Measurements from ENCODE around the gene CFLAR.

DNA sequence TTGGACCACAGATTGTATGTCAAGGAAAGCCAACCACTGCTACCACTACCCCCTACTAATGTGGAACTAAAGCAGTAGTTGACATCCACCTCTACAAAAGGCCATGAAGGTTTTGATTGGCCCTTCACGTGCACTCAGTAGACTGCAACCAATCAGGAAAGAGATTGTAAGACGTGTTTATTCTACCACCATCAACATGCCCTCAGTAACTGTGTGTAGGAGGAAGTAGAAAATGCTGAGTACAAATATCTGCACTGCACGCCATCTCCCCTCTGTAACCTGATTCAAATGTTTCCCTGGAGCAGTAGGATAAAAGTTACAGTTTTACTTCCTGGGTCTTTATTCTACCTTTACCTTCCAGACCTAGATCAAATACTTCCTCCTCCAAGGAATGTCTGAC lies 64.0 kb downstream of the CFLAR start:
- TF ChIP-seq CTCF (IDR thresholded peaks at IDR 0.05; ENCODE audit: poor library complexity, severe bottlenecking) (no peak), RAD21 (conservative IDR thresholded peaks at IDR 0.05) (no peak), POLR2AphosphoS5 (IDR thresholded peaks at IDR 0.05) (no peak), REST (IDR thresholded peaks at IDR 0.05; ENCODE audit: borderline replicate concordance) (no peak), EZH2 (IDR thresholded peaks at IDR 0.05; ENCODE audit: borderline replicate concordance, insufficient read depth, low read length, poor library complexity, severe bottlenecking) (no peak)

All from neural cell (in vitro differentiated cells).